ENCODE measurements around the gene ARPC5L. TPM values are rescaled to one million over a fixed set of nuclear protein-coding genes. Genes with fewer than 3 reads are reported as not detected.
"Not testable (repeated sequence)": the region's sequence is repeated elsewhere in the genome, so short reads cannot be mapped to it uniquely, and the experiment has no call there.

ARPC5L gene
- total and polyA plus RNA-seq, 10 donors, result 33.6 to 75.3 (median 48.3) TPM

DNA sequence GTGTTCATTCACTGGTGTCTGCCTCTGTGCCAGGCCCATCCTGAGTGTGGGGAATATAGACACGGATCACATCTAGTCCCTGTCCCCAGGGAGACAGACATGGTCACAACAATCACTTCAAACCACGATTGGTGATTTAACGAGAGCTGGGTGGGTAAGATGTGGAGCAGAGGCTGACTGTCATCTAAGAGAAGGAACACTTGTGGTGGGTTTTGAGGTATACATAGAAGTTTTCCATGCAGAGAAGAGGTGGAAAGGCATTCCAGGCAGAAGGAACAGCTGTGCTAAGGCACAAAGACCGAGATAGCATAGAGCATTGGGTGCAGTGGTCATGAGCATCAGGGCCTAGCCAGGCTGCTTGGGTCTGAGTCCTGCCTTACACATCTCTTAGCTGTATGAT is 31.3 kb upstream of the ARPC5L start:
- Histone ChIP-seq H3K27ac (peak overlapping the region in 5 of 8 donors; percentile 73 to 84 (median 77)), H3K4me1 (peaks cover 3 to 37% (median 24%) of the 10 kb centered on the region in 6 donors), H3K36me3 (no peaks in the 10 kb centered on the region), H3K4me3 (peak overlapping the region in 1 of 8 donors; percentile 26), H3K27me3 (replicated peaks in 1 of 7) (no peaks in the 10 kb centered on the region), H3K9me3 (no peaks in the 10 kb centered on the region)
- WGBS, 5 donors, result 49 to 68% (median 61%) methylated on average over 4 of the region's 4 CpGs
- no peak for DNase-seq
- no peak for TF ChIP-seq POLR2AphosphoS5 (IDR thresholded peaks at IDR 0.05)
- TF ChIP-seq, protein P1, sequence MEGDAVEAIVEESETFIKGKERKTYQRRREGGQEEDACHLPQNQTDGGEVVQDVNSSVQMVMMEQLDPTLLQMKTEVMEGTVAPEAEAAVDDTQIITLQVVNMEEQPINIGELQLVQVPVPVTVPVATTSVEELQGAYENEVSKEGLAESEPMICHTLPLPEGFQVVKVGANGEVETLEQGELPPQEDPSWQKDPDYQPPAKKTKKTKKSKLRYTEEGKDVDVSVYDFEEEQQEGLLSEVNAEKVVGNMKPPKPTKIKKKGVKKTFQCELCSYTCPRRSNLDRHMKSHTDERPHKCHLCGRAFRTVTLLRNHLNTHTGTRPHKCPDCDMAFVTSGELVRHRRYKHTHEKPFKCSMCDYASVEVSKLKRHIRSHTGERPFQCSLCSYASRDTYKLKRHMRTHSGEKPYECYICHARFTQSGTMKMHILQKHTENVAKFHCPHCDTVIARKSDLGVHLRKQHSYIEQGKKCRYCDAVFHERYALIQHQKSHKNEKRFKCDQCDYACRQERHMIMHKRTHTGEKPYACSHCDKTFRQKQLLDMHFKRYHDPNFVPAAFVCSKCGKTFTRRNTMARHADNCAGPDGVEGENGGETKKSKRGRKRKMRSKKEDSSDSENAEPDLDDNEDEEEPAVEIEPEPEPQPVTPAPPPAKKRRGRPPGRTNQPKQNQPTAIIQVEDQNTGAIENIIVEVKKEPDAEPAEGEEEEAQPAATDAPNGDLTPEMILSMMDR (IDR thresholded peaks at IDR 0.05 in 8 of 11, conservative IDR thresholded peaks at IDR 0.05 in 3 of 11), result no peak
- TF ChIP-seq POLR2A (IDR thresholded peaks at IDR 0.05), result no peak
- intact Hi-C loops (cut with DNase I; ENCODE audit: low total_unique reads), result no loop called here

DNA sequence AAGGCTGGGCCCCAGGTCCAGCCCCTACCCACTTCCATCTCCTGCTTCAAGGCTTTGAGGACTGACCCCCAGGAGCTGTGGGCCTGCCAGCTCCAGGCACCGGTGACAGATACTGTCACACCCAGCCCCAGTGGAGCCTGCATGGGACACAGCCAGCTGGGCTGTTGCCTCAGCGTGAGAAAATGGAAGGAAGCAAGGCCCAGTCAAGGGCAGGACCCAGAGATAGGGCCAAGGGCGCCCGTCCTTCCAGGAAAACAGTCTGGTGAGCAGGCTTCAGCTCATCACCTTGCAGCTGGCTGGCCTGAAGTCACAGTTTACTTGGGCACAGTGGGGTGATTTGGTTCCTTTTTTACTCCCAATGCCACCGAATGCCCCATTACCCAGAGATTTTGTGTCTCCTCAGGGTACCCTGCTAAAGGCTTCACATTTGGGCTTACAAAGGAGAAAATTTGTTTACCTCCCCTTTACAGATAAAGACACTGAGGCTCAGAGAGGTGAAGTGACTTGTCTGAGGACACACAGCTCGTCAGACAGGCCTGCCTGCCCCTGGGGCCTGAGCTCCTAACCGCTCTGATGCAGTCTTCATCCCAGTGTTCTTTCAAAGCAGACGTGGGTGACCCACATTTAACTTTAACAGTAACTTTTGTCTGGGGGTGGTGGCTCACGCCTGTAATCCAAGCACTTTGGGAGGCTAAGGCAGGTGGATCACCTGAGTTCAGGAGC is 30.1 kb upstream of the ARPC5L start:
- H3K27ac ChIP-seq, result peak overlapping the region; percentile 17 to 84 (median 74)
- TF ChIP-seq, protein P1 (IDR thresholded peaks at IDR 0.05 in 8 of 11, conservative IDR thresholded peaks at IDR 0.05 in 3 of 11), result no peak
- no peak for TF ChIP-seq POLR2A (IDR thresholded peaks at IDR 0.05)
- TF ChIP-seq POLR2AphosphoS5 (IDR thresholded peaks at IDR 0.05), result peak; percentile 80 to 86 (median 86)
- intact Hi-C loops (cut with DNase I; ENCODE audit: low total_unique reads), result no loop called here
- H3K4me1 ChIP-seq, result peaks cover 3 to 41% (median 24%) of the 10 kb centered on the region in 6 donors
- WGBS, 5 donors, result 44 to 70% (median 51%) methylated on average over 9 of the region's 9 CpGs
- no peaks in the 10 kb centered on the region for H3K9me3 ChIP-seq
- peak; percentile 87 for DNase-seq
- peak overlapping the region in 2 of 8 donors; percentile 2 to 26 for H3K4me3 ChIP-seq
- no peaks in the 10 kb centered on the region for H3K36me3 ChIP-seq
- H3K27me3 ChIP-seq (replicated peaks in 1 of 7), result no peaks in the 10 kb centered on the region

DNA sequence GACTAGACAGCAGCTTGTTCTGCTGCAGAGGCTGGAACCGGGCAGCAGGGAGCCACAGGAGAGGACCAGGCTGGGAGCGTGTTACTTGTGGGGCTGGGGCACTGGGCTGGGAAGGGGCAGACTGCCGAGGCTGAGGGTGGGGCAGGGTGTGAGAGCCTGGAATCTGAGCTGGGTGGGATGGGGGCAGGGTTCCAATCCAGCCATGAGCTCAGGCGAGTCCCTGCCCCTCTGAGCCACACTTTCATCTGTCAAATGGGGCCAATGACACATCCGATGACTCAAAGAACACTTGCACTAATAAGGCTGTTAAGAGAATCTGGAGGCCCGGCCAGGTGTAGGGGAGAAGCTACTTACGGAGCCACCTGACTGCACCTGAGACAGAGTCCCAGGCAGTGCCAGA is 27.3 kb upstream of the ARPC5L start:
- DNase-seq, result no peak
- peaks cover 0 to 16% (median 3%) of the 10 kb centered on the region in 7 donors for H3K27me3 ChIP-seq (replicated peaks in 1 of 7)
- no peaks in the 10 kb centered on the region for H3K36me3 ChIP-seq
- H3K4me3 ChIP-seq, result no peak overlapping the region
- peak overlapping the region in 1 of 8 donors; percentile 2 for H3K27ac ChIP-seq
- WGBS, 5 donors, result 81 to 93% (median 86%) methylated on average over 5 to 7 of the region's 7 CpGs
- H3K4me1 ChIP-seq, result peaks cover 3 to 44% (median 27%) of the 10 kb centered on the region in 6 donors
- H3K9me3 ChIP-seq, result no peaks in the 10 kb centered on the region
- intact Hi-C loops (cut with DNase I; ENCODE audit: low total_unique reads), result no loop called here
- TF ChIP-seq POLR2AphosphoS5 (IDR thresholded peaks at IDR 0.05), result no peak
- no peak for TF ChIP-seq POLR2A (IDR thresholded peaks at IDR 0.05)
- TF ChIP-seq, protein P1 (IDR thresholded peaks at IDR 0.05 in 8 of 11, conservative IDR thresholded peaks at IDR 0.05 in 3 of 11), result no peak

DNA sequence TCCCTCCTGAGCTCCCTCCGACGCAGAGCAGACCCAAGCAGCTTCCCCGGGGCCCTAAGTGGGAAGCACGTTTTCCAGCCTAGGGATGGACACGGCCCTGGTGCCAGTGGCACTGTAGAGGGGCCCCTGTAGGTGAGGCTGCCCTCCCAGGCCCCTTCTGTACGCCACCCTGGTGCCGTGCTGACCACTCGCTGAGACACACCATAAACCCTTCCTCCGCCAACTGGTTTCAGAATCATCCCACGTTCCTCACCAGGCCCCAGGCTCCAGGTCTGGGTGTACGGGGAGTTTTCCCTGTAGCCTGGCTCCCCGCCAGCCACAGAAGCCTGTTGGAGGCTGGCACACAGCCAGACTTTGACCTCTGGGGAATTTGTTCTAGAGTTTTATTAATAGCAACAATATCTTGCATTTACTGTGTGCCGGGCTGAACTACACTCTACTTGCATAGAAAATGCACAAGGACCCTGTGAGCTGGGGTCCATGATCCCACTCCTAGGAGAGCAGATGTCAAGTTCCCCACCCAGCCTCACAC is 26.8 kb upstream of the ARPC5L start:
- DNase-seq, result no peak
- H3K4me3 ChIP-seq, result no peak overlapping the region
- H3K4me1 ChIP-seq, result peaks cover 3 to 49% (median 29%) of the 10 kb centered on the region in 6 donors
- H3K27me3 ChIP-seq (replicated peaks in 1 of 7), result peaks cover 0 to 21% (median 3%) of the 10 kb centered on the region in 7 donors
- no peaks in the 10 kb centered on the region for H3K36me3 ChIP-seq
- peak overlapping the region in 1 of 8 donors; percentile 2 for H3K27ac ChIP-seq
- 55 to 69% (median 61%) methylated on average over 8 to 13 of the region's 13 CpGs for WGBS, 5 donors
- intact Hi-C loops (cut with DNase I; ENCODE audit: low total_unique reads), result no loop called here
- H3K9me3 ChIP-seq, result no peaks in the 10 kb centered on the region
- no peak for TF ChIP-seq POLR2A (IDR thresholded peaks at IDR 0.05)
- TF ChIP-seq POLR2AphosphoS5 (IDR thresholded peaks at IDR 0.05), result no peak
- TF ChIP-seq, protein P1 (IDR thresholded peaks at IDR 0.05 in 8 of 11, conservative IDR thresholded peaks at IDR 0.05 in 3 of 11), result no peak

DNA sequence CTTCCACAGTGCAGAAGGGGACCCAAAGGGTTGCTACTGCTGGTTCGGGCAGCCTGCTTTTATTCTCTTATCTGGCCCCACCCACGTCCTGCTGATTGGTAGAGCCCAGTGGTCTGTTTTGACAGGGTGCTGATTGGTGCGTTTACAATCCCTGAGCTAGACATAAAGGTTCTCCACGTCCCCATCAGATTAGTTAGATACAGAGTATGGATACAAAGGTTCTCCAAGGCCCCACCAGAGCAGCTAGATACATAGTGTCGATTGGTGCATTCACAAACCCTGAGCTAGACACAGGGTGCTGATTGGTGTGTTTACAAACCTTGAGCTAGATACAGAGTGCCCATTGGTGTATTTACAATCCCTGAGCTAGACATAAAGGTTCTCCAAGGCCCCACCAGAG is 23.8 kb upstream of the ARPC5L start:
- H3K9me3 ChIP-seq; intact Hi-C loops (cut with DNase I; ENCODE audit: low total_unique reads): not testable (repeated sequence)

DNA sequence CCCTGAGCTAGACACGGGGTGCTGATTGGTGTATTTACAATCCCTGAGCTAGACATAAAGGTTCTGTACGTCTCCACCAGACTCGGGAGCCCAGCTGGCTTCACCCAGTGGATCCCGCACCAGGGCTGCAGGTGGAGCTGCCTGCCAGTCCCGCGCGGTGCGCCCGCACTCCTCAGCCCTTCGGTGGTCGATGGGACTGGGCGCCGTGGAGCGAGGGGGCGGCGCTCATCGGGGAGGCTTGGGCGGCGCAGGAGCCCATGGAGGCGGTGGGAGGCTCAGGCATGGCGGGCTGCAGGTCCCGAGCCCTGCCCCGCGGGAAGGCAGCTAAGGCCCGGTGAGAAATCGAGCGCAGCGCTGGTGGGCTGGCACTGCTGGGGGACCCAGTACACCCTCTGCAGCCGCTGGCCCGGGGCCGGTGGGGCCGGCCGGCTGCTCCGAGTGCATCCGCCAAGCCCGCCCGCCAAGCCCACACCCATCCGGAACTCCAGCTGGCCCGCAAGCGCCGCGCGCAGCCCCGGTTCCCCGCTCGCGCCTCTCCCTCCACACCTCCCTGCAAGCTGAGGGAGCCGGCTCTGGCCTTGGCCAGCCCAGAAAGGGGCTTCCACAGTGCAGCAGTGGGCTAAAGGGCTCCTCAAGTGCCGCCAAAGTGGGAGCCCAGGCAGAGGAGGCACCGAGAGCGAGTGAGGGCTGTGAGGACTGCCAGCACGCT is 23.2 kb upstream of the ARPC5L start:
- WGBS, 5 donors, result 43 to 77% (median 60%) methylated on average over 12 to 46 of the region's 52 CpGs
- intact Hi-C loops (cut with DNase I; ENCODE audit: low total_unique reads); H3K27ac ChIP-seq; DNase-seq; H3K9me3 ChIP-seq; H3K36me3 ChIP-seq: not testable (repeated sequence)
- Histone ChIP-seq H3K27me3 (replicated peaks in 1 of 7) (peaks cover 0 to 26% (median 3%) of the 10 kb centered on the region in 7 donors), H3K4me1 (peaks cover 0 to 27% (median 16%) of the 10 kb centered on the region in 6 donors), H3K4me3 (peak overlapping the region in 1 of 8 donors; percentile 55)

More for the DNA sequence above, 23.8 kb upstream of the ARPC5L start:
- not testable (repeated sequence) for H3K27ac ChIP-seq, DNase-seq, H3K36me3 ChIP-seq, H3K4me3 ChIP-seq
- Histone ChIP-seq H3K27me3 (replicated peaks in 1 of 7) (peaks cover 0 to 26% (median 3%) of the 10 kb centered on the region in 7 donors), H3K4me1 (peaks cover 0 to 30% (median 17%) of the 10 kb centered on the region in 6 donors)
- WGBS, 5 donors, result 72 to 100% (median 78%) methylated on average over 2 to 5 of the region's 5 CpGs

All from spleen (tissue), 11 donors.